GM18951 (cell line): ENCODE results near the gene OR2H2.

Experiments
- POLR2A ChIP-seq: IDR thresholded peaks from 4 replicates; pipeline ENCODE4 v1.6.1; 2011; ENCODE audit warnings: mild to moderate bottlenecking; ENCODE audit not compliant: insufficient read length, insufficient read depth; ENCODE audit errors: extremely low read depth
- in situ Hi-C: fragments of 300-500 bp; cut with MboI; formaldehyde crosslinking; loops from one replicate; pipeline ENCODE4 v1.12.0; 2022; ENCODE audit warnings: low sequenced_read_pairs, mixed read lengths, inconsistent platforms; ENCODE audit not compliant: unreplicated experiment

OR2H2 gene

GRCh38 chr6:29566856-29567255, 18.1 kb upstream of the OR2H2 start:
- in situ Hi-C loops: no loop called here
- no peak for TF ChIP-seq POLR2A

DNA sequence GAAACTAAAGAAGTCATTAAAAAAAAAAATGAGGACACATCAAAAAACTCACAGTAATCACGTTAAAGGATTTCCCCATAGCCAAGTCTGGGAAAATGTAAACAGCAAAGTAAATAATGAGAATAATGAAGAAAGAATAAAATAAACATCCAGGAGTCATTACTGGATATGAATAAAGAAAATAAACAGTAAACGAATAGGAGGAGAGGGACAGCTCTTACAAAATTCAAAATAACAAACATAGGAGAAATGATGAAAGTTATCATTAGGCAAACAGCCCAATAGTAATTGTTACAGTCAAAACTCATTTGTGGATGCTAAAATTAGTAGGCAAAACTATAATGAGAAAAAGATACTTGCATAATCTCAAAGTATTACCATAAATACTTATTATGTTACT, 17.4 kb upstream of the OR2H2 start:
- no peak for TF ChIP-seq POLR2A
- in situ Hi-C loops: no loop called here

GRCh38 chr6:29567991-29568390, 16.9 kb upstream of the OR2H2 start:
- no peak for TF ChIP-seq POLR2A
- in situ Hi-C loops: no loop called here

- in situ Hi-C loops: loop anchor here (25.0 kb wide), 1 partner anchor 889 kb away; no protein-coding TSS in a partner anchor
- no peak for TF ChIP-seq POLR2A
Measured at GRCh38 chr6:29576056-29576455, 8.9 kb upstream of the OR2H2 start.

DNA sequence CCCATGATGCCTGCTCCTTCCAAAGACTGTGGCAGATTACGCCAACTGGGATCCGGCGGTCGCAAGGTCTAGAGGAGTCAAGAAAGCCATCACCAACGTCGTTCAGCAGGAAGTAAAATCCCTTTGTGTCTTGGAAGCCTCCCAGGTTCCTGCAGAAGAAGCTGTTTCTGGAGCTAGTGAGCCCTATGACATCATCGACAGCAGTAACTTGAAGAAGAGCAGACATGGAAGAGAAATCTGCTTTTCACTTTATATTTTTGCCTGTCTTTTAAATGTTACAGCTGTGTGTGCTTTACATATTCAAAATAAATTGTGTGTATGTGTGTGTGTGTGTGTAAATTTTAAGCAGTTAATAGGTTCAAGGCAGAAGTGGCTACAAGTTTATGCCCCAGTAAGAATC, 7.4 kb upstream of the OR2H2 start:
- in situ Hi-C loops: loop anchor here (25.0 kb wide), 1 partner anchor 890 kb away; no protein-coding TSS in a partner anchor
- no peak for TF ChIP-seq POLR2A

- TF ChIP-seq POLR2A: no peak
- in situ Hi-C loops: loop anchor here (25.0 kb wide), 1 partner anchor 902 kb away; no protein-coding TSS in a partner anchor
Measured at GRCh38 chr6:29589423-29590048, 4.6 kb downstream of the OR2H2 start.

DNA sequence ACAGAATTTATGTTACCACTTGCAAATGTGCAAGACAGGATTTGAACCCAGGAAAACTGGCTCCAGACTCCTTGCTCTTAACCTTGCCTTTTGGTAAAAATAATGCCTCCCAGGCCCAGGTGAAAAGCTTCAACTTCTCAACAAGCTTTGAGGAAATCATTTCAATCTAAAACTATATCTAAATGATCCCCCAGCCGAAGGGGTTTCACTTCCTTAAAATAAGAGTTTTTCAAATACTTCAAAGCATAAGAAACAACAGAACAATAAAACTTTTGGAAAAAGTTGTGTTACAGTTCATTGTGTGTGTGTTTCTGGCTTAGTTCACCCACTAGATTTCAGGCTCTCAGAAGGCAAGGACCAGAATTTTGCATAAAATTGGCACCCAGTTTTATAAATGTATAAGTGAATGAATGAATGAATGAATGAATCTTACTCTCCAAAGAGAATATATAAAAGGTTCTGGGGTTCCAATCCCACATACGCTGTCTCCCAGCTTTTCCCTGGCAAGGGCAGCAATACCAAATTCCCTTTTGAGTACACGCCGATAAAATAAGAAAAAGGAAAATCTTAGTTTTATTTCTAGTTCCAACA, 5.4 kb downstream of the OR2H2 start:
- in situ Hi-C loops: loop anchor here (25.0 kb wide), 1 partner anchor 903 kb away; no protein-coding TSS in a partner anchor
- TF ChIP-seq POLR2A: no peak

- no peak for TF ChIP-seq POLR2A
- in situ Hi-C loops: loop anchor here (25.0 kb wide), 1 partner anchor 904 kb away; no protein-coding TSS in a partner anchor
Measured at GRCh38 chr6:29591677-29592076, 6.8 kb downstream of the OR2H2 start.

DNA sequence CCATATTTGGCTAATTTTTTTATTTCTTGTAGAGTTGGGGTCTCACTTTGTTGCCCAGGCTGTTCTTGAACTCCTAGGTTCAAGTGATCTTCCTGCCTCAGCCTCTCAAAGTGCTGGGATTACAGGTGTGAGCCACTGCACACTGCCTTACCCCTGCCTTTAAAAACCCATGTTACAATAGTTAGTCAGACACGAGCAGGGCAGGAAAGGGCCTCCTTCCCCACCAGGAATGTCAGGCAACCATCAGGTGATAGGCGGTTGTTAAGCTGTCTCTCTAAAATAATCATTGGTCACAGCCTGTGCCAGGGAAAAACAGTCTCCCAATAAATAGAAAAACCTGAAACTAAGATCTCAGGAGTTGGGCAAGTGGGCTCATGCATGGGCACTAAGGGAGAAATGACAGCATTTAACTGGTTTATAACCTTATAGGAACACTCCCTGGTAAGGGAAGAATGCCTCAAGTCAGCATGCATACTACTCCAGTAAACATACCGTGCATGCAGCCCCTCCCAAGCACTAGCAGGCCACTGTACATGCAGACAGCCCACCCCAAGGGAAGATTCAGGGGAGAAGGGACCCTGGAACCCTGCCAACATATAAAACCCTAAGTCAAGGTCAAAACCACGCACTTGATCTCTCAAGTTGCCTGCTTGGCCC, 8.4 kb downstream of the OR2H2 start:
- no peak for TF ChIP-seq POLR2A

GRCh38 chr6:29596381-29596900, 11.5 kb downstream of the OR2H2 start:
- in situ Hi-C loops: loop anchor here (25.0 kb wide), 1 partner anchor 909 kb away; no protein-coding TSS in a partner anchor
- no peak for TF ChIP-seq POLR2A

More for the DNA sequence above, 8.4 kb downstream of the OR2H2 start:
- in situ Hi-C loops: loop anchor here (25.0 kb wide), 1 partner anchor 906 kb away; no protein-coding TSS in a partner anchor

GRCh38 chr6:29597184-29597583, 12.3 kb downstream of the OR2H2 start:
- no peak for TF ChIP-seq POLR2A
- in situ Hi-C loops: loop anchor here (25.0 kb wide), 1 partner anchor 910 kb away; no protein-coding TSS in a partner anchor

GRCh38 chr6:29598172-29598747, 13.3 kb downstream of the OR2H2 start:
- in situ Hi-C loops: loop anchor here (25.0 kb wide), 1 partner anchor 911 kb away; no protein-coding TSS in a partner anchor
- no peak for TF ChIP-seq POLR2A
